ENCODE data around the gene SENP6. TPM values are rescaled to one million over a fixed set of nuclear protein-coding genes. Genes with fewer than 3 reads are reported as not detected.
A peak's percentile ranks its signal among the peaks of the same experiment; 100 is the strongest.

SENP6 gene
- total RNA-seq, 4 donors from 2014 or later: 108 to 192 (median 128) TPM

DNA sequence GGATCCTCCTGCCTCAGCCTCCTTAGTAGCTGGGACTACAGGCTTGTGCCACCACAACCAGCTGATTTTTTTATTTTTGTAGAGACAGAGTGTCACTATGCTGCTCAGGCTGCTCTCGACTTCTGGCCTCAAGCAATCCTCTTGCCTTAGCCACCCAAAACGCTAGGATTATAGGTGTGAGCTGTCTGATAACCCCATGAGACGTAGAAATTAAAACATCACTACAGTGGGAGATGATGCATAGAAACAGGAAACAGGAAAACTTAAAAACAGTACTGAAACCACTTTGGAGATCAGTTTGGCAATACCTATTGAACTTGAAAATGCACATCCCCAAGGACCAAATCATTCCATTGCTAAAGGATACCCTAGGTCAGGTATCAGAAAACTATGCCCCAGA is 10.8 kb downstream of the SENP6 start:
- no peaks in the 10 kb centered on the region for H3K36me3 ChIP-seq
- peaks cover 21 to 100% (median 28%) of the 10 kb centered on the region in 3 donors for H3K4me1 ChIP-seq
- no peak overlapping the region for H3K4me3 ChIP-seq
- H3K9me3 ChIP-seq: no peaks in the 10 kb centered on the region
- H3K27ac ChIP-seq: peak overlapping the region in 3 of 4 donors; percentile 45 to 67 (median 57)
- no peak for ATAC-seq
- WGBS, 2 donors (ENCODE audit: low coverage in 1 of 2): 83% methylated on average over 2 of the region's 3 CpGs; no CpG with 5 or more reads in 1 of the 2 donors
- no peaks in the 10 kb centered on the region for H3K27me3 ChIP-seq
- TF ChIP-seq, protein P1, sequence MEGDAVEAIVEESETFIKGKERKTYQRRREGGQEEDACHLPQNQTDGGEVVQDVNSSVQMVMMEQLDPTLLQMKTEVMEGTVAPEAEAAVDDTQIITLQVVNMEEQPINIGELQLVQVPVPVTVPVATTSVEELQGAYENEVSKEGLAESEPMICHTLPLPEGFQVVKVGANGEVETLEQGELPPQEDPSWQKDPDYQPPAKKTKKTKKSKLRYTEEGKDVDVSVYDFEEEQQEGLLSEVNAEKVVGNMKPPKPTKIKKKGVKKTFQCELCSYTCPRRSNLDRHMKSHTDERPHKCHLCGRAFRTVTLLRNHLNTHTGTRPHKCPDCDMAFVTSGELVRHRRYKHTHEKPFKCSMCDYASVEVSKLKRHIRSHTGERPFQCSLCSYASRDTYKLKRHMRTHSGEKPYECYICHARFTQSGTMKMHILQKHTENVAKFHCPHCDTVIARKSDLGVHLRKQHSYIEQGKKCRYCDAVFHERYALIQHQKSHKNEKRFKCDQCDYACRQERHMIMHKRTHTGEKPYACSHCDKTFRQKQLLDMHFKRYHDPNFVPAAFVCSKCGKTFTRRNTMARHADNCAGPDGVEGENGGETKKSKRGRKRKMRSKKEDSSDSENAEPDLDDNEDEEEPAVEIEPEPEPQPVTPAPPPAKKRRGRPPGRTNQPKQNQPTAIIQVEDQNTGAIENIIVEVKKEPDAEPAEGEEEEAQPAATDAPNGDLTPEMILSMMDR (IDR thresholded peaks at IDR 0.05): no peak
- TF ChIP-seq POLR2A (IDR thresholded peaks at IDR 0.05) (no peak), POLR2AphosphoS5 (IDR thresholded peaks at IDR 0.05) (no peak), EP300 (IDR thresholded peaks at IDR 0.05) (no peak)

DNA sequence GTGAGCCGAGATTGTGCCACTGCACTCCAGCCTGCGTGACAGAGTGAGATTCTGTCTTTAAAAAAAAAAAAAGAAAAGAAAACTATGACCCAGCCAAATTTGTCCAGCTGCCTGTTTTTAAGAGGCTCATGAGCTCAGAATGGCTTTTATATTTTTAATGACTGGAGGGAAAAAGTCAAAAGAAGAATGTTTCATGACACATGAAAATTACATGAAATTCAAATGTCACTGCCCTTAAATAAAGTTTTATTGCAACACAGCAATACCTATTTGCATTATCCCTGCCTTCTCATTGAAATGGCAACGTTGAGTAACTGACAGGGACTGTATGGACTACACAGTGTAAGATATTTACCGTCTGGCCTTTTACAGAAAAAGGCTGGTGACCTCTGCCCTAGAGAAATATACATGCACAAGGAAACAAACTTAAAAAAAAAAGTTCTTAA is 11.4 kb downstream of the SENP6 start:
- Histone ChIP-seq H3K36me3 (no peaks in the 10 kb centered on the region), H3K4me1 (peaks cover 21 to 100% (median 28%) of the 10 kb centered on the region in 3 donors), H3K4me3 (no peak overlapping the region), H3K27ac (peak overlapping the region; percentile 27 to 67 (median 51)), H3K27me3 (no peaks in the 10 kb centered on the region), H3K9me3 (no peaks in the 10 kb centered on the region)
- 20% methylated on average over 1 to 2 of the region's 4 CpGs for WGBS, 2 donors (ENCODE audit: low coverage in 1 of 2)
- no peak for ATAC-seq
- no peak for TF ChIP-seq POLR2A (IDR thresholded peaks at IDR 0.05)
- TF ChIP-seq POLR2AphosphoS5 (IDR thresholded peaks at IDR 0.05): no peak
- TF ChIP-seq, protein P1 (IDR thresholded peaks at IDR 0.05): no peak
- TF ChIP-seq EP300 (IDR thresholded peaks at IDR 0.05): no peak

DNA sequence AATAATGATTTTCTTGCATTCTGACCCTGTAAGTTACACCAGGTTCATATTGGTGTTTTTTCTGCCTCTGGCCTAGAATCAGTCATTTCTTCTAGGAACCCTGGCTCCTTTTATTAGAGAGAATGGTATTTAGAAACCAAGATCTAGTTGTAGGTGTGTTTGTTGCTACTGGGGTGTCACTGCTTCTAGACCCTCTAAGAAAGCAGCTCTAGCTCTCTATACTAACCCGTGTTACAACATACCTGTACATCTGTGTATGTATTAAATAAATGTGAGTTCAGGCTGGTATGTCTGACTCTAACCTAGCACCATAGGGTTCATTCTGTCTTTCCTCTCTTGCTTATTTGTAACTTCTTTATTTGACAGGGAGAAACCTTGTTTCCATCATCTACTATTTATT is 16.8 kb downstream of the SENP6 start:
- no peaks in the 10 kb centered on the region for H3K36me3 ChIP-seq
- no peaks in the 10 kb centered on the region for H3K27me3 ChIP-seq
- ATAC-seq: no peak
- TF ChIP-seq, protein P1 (IDR thresholded peaks at IDR 0.05): no peak
- TF ChIP-seq POLR2A (IDR thresholded peaks at IDR 0.05): no peak
- TF ChIP-seq EP300 (IDR thresholded peaks at IDR 0.05): no peak
- TF ChIP-seq POLR2AphosphoS5 (IDR thresholded peaks at IDR 0.05): no peak
- H3K9me3 ChIP-seq: no peaks in the 10 kb centered on the region
- WGBS, 2 donors (ENCODE audit: low coverage in 1 of 2): 89 to 94% methylated on average over 1 of the region's 1 CpG
- H3K27ac ChIP-seq: peak overlapping the region in 2 of 4 donors; percentile 34 to 73
- H3K4me3 ChIP-seq: no peak overlapping the region
- H3K4me1 ChIP-seq: peaks cover 12 to 97% (median 17%) of the 10 kb centered on the region in 3 donors

DNA sequence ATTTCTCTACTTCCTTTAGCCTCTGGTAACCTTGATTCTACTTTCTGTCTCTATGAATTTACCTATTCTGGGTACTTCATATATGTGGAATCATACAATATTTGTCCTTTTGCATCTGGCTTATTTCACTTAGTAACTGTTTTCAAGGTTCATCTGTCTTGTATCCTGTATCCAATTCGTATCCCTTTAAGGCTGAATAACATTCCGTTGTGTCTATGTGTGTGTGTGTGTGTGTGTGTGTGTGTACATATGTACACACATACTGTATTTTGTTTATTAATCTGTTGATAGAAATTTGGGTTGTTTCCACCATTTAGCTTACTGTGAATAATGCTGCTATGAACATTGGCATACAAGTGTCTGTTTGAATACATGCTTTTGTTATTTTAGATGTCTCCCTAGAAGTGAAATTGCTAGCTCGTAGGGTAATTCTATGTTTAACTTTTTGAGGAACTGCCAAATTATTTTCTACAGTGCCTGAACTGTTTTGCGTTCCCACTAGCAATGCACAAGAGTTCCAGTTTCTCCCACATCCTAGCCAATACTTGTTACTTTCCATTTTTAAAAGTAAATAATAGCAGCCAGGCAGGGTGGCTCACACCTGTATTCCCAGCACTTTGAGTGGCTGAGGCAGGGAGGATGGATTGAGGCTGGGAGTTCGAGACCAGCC is 17.7 kb downstream of the SENP6 start:
- Histone ChIP-seq H3K9me3 (no peaks in the 10 kb centered on the region), H3K4me3 (no peak overlapping the region), H3K36me3 (peaks cover 0 to 5% of the 10 kb centered on the region in 2 donors), H3K27ac (peak overlapping the region; percentile 63 to 73 (median 67)), H3K27me3 (no peaks in the 10 kb centered on the region), H3K4me1 (peaks cover 12 to 93% (median 17%) of the 10 kb centered on the region in 3 donors)
- peak; percentile 49 for ATAC-seq
- WGBS, 2 donors (ENCODE audit: low coverage in 1 of 2): 11 to 21% methylated on average over 4 to 5 of the region's 5 CpGs
- TF ChIP-seq POLR2A (IDR thresholded peaks at IDR 0.05) (no peak), POLR2AphosphoS5 (IDR thresholded peaks at IDR 0.05) (peak; percentile 37), EP300 (IDR thresholded peaks at IDR 0.05) (no peak)

DNA sequence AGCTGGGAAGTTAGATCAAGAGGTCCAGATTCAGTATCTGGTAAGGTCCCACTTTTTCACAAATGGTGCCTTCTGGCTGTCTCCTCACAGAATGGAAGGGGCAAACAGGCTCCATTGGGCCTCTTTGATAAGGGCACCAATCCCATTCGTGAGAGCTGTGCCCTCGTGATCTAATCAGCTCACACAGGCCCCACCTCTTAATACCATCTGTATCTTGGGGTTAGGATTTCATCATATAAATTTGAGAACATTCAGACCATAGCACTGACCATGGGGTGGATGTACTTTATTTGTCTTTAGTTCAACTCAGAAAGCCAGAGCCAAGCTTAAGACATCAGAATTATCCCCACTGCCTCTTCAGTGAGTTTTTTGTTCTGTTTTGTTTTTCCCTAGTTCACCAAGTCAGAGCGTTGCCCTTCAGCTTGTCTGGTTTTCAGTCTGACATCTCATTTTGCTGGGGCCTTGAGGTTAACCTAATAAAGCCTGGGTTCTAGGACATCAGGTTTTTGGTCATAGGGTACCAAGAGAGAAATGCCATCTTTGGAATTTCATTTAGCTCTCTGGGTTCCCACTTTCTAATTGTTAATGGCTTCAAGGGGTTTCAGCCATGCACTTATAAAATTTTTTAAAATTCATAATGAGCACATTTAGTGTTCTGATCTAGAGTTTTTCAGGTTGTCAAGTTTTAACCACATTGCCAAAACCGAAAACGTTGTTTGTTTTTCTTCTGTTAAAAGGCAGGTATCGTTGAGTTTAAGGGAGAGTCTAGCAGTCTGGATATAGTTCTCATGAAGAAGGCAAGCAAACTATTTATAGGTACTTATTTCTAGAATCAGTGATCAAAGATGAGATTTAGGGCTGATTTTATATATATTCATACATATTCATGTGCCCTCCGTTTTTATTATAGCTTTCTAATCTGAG is 19.0 kb downstream of the SENP6 start:
- whole genome bisulfite sequencing, 2 donors (ENCODE audit: low coverage in 1 of 2): 56% methylated on average over 7 of the region's 7 CpGs
- no peak for ATAC-seq
- Histone ChIP-seq H3K27me3 (no peaks in the 10 kb centered on the region), H3K4me1 (peaks cover 12 to 80% (median 17%) of the 10 kb centered on the region in 3 donors), H3K36me3 (peaks cover 0 to 18% of the 10 kb centered on the region in 2 donors), H3K9me3 (no peaks in the 10 kb centered on the region), H3K27ac (peak overlapping the region; percentile 63 to 73 (median 67)), H3K4me3 (no peak overlapping the region)
- TF ChIP-seq EP300 (IDR thresholded peaks at IDR 0.05): no peak
- TF ChIP-seq POLR2AphosphoS5 (IDR thresholded peaks at IDR 0.05): no peak
- TF ChIP-seq, protein P1 (IDR thresholded peaks at IDR 0.05): no peak
- no peak for TF ChIP-seq POLR2A (IDR thresholded peaks at IDR 0.05)

Data from gastroesophageal sphincter (tissue), 4 donors.